GM19455 (cell line): ENCODE data around the gene ARF6.
"Not testable (repeated sequence)": the region's sequence is repeated elsewhere in the genome, so short reads cannot be mapped to it uniquely, and the experiment has no call there.

Experiments
- ATAC-seq: cut with Tn5 transposase; IDR thresholded peaks from one replicate; pipeline ENCODE4 v1.9.1; 2021; ENCODE audit not compliant: unreplicated experiment

ARF6 gene

GRCh38 chr14:49936882-49937281, 44.0 kb downstream of the ARF6 start:
- ATAC-seq, result not testable (repeated sequence)

- not testable (repeated sequence) for ATAC-seq
Observed at GRCh38 chr14:49939215-49939614, 46.3 kb downstream of the ARF6 start.

- no peak for ATAC-seq
Observed at GRCh38 chr14:49939884-49940510, 47.1 kb downstream of the ARF6 start.

GRCh38 chr14:49940808-49941421, 48.0 kb downstream of the ARF6 start:
- no peak for ATAC-seq

GRCh38 chr14:49942090-49942489, 49.2 kb downstream of the ARF6 start:
- ATAC-seq, result no peak

GRCh38 chr14:49944501-49944900, 51.6 kb downstream of the ARF6 start:
- no peak for ATAC-seq

GRCh38 chr14:49945448-49946319, 52.8 kb downstream of the ARF6 start:
- no peak for ATAC-seq
